ENCODE results near the gene EXOSC10. TPM values are rescaled to one million over a fixed set of nuclear protein-coding genes. Genes with fewer than 3 reads are reported as not detected.

EXOSC10 gene
- total and polyA plus RNA-seq, 2 experiments from 2014 or later = 55.5 to 72.9 TPM

DNA sequence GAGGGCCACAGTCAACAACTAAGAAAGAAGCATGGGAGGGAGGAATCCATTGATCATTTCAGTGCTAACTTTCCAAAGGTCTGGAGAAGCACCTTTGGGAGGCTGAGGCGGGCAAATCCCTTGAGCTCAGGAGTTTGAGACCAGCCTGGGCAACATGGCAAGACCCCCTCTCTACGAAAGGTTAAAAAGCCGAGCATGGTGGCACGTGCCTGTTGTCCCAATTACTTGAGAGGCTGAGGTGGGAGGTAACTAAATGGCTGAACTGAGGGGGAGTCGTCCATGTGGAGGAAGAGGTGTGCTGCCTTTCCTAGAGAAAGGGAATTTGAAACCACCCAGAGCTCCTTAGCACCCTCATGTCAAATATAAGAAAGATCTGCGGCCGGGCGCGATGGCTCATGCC lies 68.8 kb downstream of the EXOSC10 start:
- H3K36me3 Mint-ChIP-seq (ENCODE audit: low read depth) = peaks cover 38% of the 10 kb centered on the region; the same call in 2 of the 3 replicates
- no peaks in the 10 kb centered on the region for H3K9me3 Mint-ChIP-seq
- H3K4me3 Mint-ChIP-seq = no peak overlapping the region
- Histone ChIP-seq H3K4me3 (no peak overlapping the region), H3K79me2 (replicated peaks; ENCODE audit: insufficient read depth) (no peaks in the 10 kb centered on the region), H3K36me3 (ENCODE audit: insufficient read depth) (peaks cover 10% of the 10 kb centered on the region; the same call in 1 of the 2 replicates), H3K27ac (ENCODE audit: low read depth) (no peak overlapping the region), H3F3A (replicated peaks; ENCODE audit: low read depth) (peaks cover 22% of the 10 kb centered on the region), H3K4me1 (ENCODE audit: insufficient read depth) (no peaks in the 10 kb centered on the region), H2AFZ (no peak overlapping the region), H4K20me1 (replicated peaks; ENCODE audit: insufficient read depth) (peaks cover 5% of the 10 kb centered on the region; the same call in 1 of the 2 replicates), H3K27me3 (ENCODE audit: insufficient read depth) (no peaks in the 10 kb centered on the region), H3K9me2 (ENCODE audit: insufficient read depth) (no peaks in the 10 kb centered on the region), H3K4me2 (no peak overlapping the region)
- TF ChIP-seq, protein P1, sequence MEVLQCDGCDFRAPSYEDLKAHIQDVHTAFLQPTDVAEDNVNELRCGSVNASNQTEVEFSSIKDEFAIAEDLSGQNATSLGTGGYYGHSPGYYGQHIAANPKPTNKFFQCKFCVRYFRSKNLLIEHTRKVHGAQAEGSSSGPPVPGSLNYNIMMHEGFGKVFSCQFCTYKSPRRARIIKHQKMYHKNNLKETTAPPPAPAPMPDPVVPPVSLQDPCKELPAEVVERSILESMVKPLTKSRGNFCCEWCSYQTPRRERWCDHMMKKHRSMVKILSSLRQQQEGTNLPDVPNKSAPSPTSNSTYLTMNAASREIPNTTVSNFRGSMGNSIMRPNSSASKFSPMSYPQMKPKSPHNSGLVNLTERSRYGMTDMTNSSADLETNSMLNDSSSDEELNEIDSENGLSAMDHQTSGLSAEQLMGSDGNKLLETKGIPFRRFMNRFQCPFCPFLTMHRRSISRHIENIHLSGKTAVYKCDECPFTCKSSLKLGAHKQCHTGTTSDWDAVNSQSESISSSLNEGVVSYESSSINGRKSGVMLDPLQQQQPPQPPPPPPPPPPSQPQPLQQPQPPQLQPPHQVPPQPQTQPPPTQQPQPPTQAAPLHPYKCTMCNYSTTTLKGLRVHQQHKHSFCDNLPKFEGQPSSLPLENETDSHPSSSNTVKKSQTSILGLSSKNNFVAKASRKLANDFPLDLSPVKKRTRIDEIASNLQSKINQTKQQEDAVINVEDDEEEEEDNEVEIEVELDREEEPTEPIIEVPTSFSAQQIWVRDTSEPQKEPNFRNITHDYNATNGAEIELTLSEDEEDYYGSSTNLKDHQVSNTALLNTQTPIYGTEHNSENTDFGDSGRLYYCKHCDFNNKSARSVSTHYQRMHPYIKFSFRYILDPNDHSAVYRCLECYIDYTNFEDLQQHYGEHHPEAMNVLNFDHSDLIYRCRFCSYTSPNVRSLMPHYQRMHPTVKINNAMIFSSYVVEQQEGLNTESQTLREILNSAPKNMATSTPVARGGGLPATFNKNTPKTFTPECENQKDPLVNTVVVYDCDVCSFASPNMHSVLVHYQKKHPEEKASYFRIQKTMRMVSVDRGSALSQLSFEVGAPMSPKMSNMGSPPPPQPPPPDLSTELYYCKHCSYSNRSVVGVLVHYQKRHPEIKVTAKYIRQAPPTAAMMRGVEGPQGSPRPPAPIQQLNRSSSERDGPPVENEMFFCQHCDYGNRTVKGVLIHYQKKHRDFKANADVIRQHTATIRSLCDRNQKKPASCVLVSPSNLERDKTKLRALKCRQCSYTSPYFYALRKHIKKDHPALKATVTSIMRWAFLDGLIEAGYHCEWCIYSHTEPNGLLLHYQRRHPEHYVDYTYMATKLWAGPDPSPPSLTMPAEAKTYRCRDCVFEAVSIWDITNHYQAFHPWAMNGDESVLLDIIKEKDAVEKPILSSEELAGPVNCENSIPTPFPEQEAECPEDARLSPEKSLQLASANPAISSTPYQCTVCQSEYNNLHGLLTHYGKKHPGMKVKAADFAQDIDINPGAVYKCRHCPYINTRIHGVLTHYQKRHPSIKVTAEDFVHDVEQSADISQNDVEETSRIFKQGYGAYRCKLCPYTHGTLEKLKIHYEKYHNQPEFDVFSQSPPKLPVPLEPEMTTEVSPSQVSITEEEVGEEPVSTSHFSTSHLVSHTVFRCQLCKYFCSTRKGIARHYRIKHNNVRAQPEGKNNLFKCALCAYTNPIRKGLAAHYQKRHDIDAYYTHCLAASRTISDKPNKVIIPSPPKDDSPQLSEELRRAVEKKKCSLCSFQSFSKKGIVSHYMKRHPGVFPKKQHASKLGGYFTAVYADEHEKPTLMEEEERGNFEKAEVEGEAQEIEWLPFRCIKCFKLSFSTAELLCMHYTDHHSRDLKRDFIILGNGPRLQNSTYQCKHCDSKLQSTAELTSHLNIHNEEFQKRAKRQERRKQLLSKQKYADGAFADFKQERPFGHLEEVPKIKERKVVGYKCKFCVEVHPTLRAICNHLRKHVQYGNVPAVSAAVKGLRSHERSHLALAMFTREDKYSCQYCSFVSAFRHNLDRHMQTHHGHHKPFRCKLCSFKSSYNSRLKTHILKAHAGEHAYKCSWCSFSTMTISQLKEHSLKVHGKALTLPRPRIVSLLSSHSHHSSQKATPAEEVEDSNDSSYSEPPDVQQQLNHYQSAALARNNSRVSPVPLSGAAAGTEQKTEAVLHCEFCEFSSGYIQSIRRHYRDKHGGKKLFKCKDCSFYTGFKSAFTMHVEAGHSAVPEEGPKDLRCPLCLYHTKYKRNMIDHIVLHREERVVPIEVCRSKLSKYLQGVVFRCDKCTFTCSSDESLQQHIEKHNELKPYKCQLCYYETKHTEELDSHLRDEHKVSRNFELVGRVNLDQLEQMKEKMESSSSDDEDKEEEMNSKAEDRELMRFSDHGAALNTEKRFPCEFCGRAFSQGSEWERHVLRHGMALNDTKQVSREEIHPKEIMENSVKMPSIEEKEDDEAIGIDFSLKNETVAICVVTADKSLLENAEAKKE (CRISPR knock-in tag; IDR thresholded peaks at IDR 0.05) = no peak
- TF ChIP-seq POLR2AphosphoS5 (IDR thresholded peaks at IDR 0.05; ENCODE audit: low read depth) (no peak; the same call in 1 of the 2 replicates), ZNF331 (CRISPR knock-in tag; IDR thresholded peaks at IDR 0.05; ENCODE audit: low read depth) (no peak), JUNB (IDR thresholded peaks at IDR 0.05; ENCODE audit: unreplicated experiment) (no peak), EZH2phosphoT487 (IDR thresholded peaks at IDR 0.05; ENCODE audit: unreplicated experiment) (no peak), NANOG (IDR thresholded peaks at IDR 0.05; ENCODE audit: borderline replicate concordance) (no peak)
- TF ChIP-seq, protein P2, sequence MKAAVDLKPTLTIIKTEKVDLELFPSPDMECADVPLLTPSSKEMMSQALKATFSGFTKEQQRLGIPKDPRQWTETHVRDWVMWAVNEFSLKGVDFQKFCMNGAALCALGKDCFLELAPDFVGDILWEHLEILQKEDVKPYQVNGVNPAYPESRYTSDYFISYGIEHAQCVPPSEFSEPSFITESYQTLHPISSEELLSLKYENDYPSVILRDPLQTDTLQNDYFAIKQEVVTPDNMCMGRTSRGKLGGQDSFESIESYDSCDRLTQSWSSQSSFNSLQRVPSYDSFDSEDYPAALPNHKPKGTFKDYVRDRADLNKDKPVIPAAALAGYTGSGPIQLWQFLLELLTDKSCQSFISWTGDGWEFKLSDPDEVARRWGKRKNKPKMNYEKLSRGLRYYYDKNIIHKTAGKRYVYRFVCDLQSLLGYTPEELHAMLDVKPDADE (IDR thresholded peaks at IDR 0.05) = no peak
- TF ChIP-seq, protein P3, sequence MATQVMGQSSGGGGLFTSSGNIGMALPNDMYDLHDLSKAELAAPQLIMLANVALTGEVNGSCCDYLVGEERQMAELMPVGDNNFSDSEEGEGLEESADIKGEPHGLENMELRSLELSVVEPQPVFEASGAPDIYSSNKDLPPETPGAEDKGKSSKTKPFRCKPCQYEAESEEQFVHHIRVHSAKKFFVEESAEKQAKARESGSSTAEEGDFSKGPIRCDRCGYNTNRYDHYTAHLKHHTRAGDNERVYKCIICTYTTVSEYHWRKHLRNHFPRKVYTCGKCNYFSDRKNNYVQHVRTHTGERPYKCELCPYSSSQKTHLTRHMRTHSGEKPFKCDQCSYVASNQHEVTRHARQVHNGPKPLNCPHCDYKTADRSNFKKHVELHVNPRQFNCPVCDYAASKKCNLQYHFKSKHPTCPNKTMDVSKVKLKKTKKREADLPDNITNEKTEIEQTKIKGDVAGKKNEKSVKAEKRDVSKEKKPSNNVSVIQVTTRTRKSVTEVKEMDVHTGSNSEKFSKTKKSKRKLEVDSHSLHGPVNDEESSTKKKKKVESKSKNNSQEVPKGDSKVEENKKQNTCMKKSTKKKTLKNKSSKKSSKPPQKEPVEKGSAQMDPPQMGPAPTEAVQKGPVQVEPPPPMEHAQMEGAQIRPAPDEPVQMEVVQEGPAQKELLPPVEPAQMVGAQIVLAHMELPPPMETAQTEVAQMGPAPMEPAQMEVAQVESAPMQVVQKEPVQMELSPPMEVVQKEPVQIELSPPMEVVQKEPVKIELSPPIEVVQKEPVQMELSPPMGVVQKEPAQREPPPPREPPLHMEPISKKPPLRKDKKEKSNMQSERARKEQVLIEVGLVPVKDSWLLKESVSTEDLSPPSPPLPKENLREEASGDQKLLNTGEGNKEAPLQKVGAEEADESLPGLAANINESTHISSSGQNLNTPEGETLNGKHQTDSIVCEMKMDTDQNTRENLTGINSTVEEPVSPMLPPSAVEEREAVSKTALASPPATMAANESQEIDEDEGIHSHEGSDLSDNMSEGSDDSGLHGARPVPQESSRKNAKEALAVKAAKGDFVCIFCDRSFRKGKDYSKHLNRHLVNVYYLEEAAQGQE (IDR thresholded peaks at IDR 0.05; ENCODE audit: unreplicated experiment) = no peak
- TF ChIP-seq, protein P4, sequence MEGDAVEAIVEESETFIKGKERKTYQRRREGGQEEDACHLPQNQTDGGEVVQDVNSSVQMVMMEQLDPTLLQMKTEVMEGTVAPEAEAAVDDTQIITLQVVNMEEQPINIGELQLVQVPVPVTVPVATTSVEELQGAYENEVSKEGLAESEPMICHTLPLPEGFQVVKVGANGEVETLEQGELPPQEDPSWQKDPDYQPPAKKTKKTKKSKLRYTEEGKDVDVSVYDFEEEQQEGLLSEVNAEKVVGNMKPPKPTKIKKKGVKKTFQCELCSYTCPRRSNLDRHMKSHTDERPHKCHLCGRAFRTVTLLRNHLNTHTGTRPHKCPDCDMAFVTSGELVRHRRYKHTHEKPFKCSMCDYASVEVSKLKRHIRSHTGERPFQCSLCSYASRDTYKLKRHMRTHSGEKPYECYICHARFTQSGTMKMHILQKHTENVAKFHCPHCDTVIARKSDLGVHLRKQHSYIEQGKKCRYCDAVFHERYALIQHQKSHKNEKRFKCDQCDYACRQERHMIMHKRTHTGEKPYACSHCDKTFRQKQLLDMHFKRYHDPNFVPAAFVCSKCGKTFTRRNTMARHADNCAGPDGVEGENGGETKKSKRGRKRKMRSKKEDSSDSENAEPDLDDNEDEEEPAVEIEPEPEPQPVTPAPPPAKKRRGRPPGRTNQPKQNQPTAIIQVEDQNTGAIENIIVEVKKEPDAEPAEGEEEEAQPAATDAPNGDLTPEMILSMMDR (conservative IDR thresholded peaks at IDR 0.05; ENCODE audit: low read depth in 2 of 2) = no peak
- H3K27me3 Mint-ChIP-seq (ENCODE audit: insufficient read depth, low read depth, poor library complexity) = peaks cover 21% of the 10 kb centered on the region
- DNase-seq (ENCODE audit: low spot score) (no peak), ATAC-seq (no peak; the same call in 2 of the 3 replicates)
- H3K27ac Mint-ChIP-seq = no peak overlapping the region; the same call in 1 of the 2 replicates
- H3K4me1 Mint-ChIP-seq = peaks cover 4% of the 10 kb centered on the region; the same call in 1 of the 3 replicates
